Esophagus muscularis mucosa (tissue), 3 donors: ENCODE measurements around the gene DIP2C.

ENCODE experiments used
- CTCF ChIP-seq, 3 experiments: fragments of 200-600 bp in 2 of 3; fragments of 450-650 bp in 1 of 3; sonication (generic) in 2 of 3; IDR thresholded peaks; one replicate each; pipeline ENCODE4 v1.5.1; 2017 to 2019; ENCODE audit warnings: antibody characterized with exemption in 3 of 3, mild to moderate bottlenecking in 2 of 3, moderate library complexity in 1 of 3
- POLR2AphosphoS5 ChIP-seq, 2 donors: sonication (generic); formaldehyde crosslinking; IDR thresholded peaks; one replicate each; pipeline ENCODE4 v1.6.1; 2017; ENCODE audit warnings: antibody characterized with exemption in 2 of 2

GRCh38 chr10:640673-641045, 48.8 kb downstream of the DIP2C start:
- TF ChIP-seq POLR2AphosphoS5 (IDR thresholded peaks at IDR 0.05) (no peak), CTCF (IDR thresholded peaks at IDR 0.05) (no peak)
